Measurements from ENCODE around the gene CYFIP1.

DNA sequence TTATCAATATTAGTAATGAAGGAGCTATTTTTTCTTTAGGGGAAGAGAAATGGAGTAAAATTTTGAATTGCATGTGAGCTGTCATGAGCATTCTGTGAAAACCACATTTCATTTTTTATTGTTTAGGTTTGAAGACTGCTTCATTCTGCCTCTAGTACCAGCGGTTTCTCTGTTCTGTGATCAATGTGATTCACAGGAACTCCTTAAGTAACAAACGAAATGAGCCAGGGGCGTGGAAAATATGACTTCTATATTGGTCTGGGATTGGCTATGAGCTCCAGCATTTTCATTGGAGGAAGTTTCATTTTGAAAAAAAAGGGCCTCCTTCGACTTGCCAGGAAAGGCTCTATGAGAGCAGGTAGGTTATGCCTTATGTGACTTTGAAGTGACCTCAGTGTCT, 128.7 kb downstream of the CYFIP1 start:
- no peak for TF ChIP-seq POLR2A (IDR thresholded peaks at IDR 0.05)
- TF ChIP-seq, protein P1, sequence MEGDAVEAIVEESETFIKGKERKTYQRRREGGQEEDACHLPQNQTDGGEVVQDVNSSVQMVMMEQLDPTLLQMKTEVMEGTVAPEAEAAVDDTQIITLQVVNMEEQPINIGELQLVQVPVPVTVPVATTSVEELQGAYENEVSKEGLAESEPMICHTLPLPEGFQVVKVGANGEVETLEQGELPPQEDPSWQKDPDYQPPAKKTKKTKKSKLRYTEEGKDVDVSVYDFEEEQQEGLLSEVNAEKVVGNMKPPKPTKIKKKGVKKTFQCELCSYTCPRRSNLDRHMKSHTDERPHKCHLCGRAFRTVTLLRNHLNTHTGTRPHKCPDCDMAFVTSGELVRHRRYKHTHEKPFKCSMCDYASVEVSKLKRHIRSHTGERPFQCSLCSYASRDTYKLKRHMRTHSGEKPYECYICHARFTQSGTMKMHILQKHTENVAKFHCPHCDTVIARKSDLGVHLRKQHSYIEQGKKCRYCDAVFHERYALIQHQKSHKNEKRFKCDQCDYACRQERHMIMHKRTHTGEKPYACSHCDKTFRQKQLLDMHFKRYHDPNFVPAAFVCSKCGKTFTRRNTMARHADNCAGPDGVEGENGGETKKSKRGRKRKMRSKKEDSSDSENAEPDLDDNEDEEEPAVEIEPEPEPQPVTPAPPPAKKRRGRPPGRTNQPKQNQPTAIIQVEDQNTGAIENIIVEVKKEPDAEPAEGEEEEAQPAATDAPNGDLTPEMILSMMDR (IDR thresholded peaks at IDR 0.05): no peak

Measured in tibial nerve (tissue), 3 donors.